ENCODE measurements around the gene CC2D1A. TPM values are rescaled to one million over a fixed set of nuclear protein-coding genes. Genes with fewer than 3 reads are reported as not detected.

CC2D1A gene
- total RNA-seq, 6 experiments from 2014 or later, result 22.9 to 28.3 (median 25.5) TPM

DNA sequence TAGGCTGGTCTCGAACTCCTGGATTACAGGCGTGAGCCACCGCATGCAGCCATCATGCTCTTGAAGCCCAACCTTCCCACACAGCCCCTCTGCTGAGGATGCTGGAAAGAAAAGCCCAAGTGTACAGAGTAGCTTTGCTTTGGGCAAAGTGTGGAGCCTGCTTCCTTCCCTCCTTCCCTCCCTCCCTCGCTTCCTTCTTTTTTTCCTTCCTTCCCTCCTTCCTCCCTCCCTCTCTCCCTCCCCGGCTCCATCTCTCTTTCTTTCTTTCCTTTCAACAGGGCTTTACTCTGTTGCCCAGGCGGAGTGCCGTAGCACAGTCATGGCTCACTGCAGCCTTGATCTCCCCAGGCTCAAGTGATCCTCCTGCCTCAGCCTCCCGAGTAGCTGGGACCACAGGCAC, 2.7 kb downstream of the CC2D1A start:
- DNase-seq, result no peak
- TF ChIP-seq, protein P1, sequence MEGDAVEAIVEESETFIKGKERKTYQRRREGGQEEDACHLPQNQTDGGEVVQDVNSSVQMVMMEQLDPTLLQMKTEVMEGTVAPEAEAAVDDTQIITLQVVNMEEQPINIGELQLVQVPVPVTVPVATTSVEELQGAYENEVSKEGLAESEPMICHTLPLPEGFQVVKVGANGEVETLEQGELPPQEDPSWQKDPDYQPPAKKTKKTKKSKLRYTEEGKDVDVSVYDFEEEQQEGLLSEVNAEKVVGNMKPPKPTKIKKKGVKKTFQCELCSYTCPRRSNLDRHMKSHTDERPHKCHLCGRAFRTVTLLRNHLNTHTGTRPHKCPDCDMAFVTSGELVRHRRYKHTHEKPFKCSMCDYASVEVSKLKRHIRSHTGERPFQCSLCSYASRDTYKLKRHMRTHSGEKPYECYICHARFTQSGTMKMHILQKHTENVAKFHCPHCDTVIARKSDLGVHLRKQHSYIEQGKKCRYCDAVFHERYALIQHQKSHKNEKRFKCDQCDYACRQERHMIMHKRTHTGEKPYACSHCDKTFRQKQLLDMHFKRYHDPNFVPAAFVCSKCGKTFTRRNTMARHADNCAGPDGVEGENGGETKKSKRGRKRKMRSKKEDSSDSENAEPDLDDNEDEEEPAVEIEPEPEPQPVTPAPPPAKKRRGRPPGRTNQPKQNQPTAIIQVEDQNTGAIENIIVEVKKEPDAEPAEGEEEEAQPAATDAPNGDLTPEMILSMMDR (IDR thresholded peaks at IDR 0.05), result no peak
- no peaks in the 10 kb centered on the region for H3K9me3 Mint-ChIP-seq
- H3K36me3 Mint-ChIP-seq (ENCODE audit: low read depth), result peaks cover 5% of the 10 kb centered on the region; the same call in 1 of the 2 replicates
- H3K4me3 Mint-ChIP-seq, result no peak overlapping the region
- H3K4me1 Mint-ChIP-seq (ENCODE audit: low read depth), result peaks cover 13% of the 10 kb centered on the region; the same call in 1 of the 2 replicates
- no peak overlapping the region for H3K27ac Mint-ChIP-seq
- H3K27me3 Mint-ChIP-seq (ENCODE audit: insufficient read depth), result no peaks in the 10 kb centered on the region

DNA sequence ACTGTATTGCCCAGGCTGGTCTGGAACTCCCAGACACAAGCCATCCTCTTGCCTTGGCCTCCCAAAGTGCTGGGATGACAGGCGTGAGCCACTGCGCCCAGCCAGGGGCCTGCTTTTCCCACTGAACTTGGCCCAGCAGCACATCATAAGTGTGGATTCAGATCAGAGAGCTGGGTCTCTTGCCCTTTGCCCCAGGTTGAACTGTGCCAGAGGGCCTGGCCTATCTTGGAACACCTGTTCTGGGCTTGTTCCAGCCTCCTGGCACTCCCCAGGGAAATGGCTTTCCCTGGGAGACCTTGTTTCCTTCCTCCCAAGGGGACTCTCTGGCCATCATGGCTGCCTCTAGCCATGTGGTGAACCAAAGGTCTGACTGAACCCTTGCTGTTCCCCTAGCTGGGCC, 3.4 kb downstream of the CC2D1A start:
- Mint-ChIP-seq H3K4me1 (ENCODE audit: low read depth) (peaks cover 13% of the 10 kb centered on the region; the same call in 1 of the 2 replicates), H3K27ac (no peak overlapping the region), H3K9me3 (no peaks in the 10 kb centered on the region), H3K36me3 (ENCODE audit: low read depth) (peaks cover 5% of the 10 kb centered on the region; the same call in 1 of the 2 replicates), H3K4me3 (no peak overlapping the region), H3K27me3 (ENCODE audit: insufficient read depth) (no peaks in the 10 kb centered on the region)
- DNase-seq, result no peak
- TF ChIP-seq, protein P1 (IDR thresholded peaks at IDR 0.05), result no peak

DNA sequence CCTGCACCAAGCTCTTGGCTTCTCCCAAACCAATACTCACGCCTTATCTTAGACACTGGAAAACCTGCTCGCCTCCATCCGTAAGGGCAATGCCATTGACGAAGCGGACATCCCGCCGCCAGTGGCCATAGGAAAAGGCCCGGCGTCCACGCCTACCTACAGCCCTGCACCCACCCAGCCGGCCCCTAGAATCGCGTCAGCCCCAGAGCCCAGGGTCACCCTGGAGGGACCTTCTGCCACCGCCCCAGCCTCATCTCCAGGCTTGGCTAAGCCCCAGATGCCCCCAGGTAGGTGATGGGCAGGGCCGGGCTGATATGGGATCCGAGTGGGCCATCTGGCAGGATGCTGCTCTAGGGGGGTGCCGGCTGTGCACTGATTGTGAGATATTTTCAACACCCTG, 7.4 kb downstream of the CC2D1A start:
- Mint-ChIP-seq H3K36me3 (ENCODE audit: low read depth) (peaks cover 5% of the 10 kb centered on the region; the same call in 1 of the 2 replicates), H3K9me3 (no peaks in the 10 kb centered on the region), H3K27me3 (ENCODE audit: insufficient read depth) (no peaks in the 10 kb centered on the region), H3K27ac (no peak overlapping the region), H3K4me1 (ENCODE audit: low read depth) (no peaks in the 10 kb centered on the region), H3K4me3 (no peak overlapping the region)
- TF ChIP-seq, protein P1 (IDR thresholded peaks at IDR 0.05), result no peak
- DNase-seq, result no peak

- no peak for DNase-seq
- H3K27ac Mint-ChIP-seq, result no peak overlapping the region
- H3K4me1 Mint-ChIP-seq (ENCODE audit: low read depth), result no peaks in the 10 kb centered on the region
- no peak overlapping the region for H3K4me3 Mint-ChIP-seq
- no peaks in the 10 kb centered on the region for H3K27me3 Mint-ChIP-seq (ENCODE audit: insufficient read depth)
- H3K9me3 Mint-ChIP-seq, result no peaks in the 10 kb centered on the region
- TF ChIP-seq, protein P1 (IDR thresholded peaks at IDR 0.05), result no peak
- H3K36me3 Mint-ChIP-seq (ENCODE audit: low read depth), result peaks cover 5% of the 10 kb centered on the region; the same call in 1 of the 2 replicates
These were observed 8.8 kb downstream of the CC2D1A start for GRCh38 chr19:13914777-13915176.

- Mint-ChIP-seq H3K27me3 (ENCODE audit: insufficient read depth) (no peaks in the 10 kb centered on the region; the same call in 1 of the 2 replicates), H3K4me3 (no peak overlapping the region), H3K36me3 (ENCODE audit: low read depth) (peaks cover 26% of the 10 kb centered on the region), H3K4me1 (ENCODE audit: low read depth) (no peaks in the 10 kb centered on the region), H3K9me3 (peaks cover 5% of the 10 kb centered on the region; the same call in 1 of the 2 replicates), H3K27ac (no peak overlapping the region)
- TF ChIP-seq, protein P1 (IDR thresholded peaks at IDR 0.05), result no peak
- DNase-seq, result no peak
These were observed 11.9 kb downstream of the CC2D1A start for GRCh38 chr19:13917888-13918406.
